GM19239 (cell line): ENCODE results near the gene AFAP1L2.

ENCODE experiments used
- DNase-seq: peaks from one replicate; pipeline ENCODE4 v3.0.0; 2011; ENCODE audit warnings: low spot score; ENCODE audit not compliant: insufficient read length
- FAIRE-seq: peaks from 2 replicates; lab custom pipeline; 2011; peaks lifted over from hg19 to GRCh38; lab: Jason Lieb, UNC

AFAP1L2 gene

GRCh38 chr10:114255227-114255626 lies 149.1 kb downstream of the AFAP1L2 start:
- DNase-seq = no peak

GRCh38 chr10:114252883-114253282 lies 151.4 kb downstream of the AFAP1L2 start:
- DNase-seq (no peak), FAIRE-seq (no peak)

More at GRCh38 chr10:114255227-114255626, 149.1 kb downstream of the AFAP1L2 start:
- no peak for FAIRE-seq

GRCh38 chr10:114252092-114252491 lies 152.2 kb downstream of the AFAP1L2 start:
- DNase-seq (no peak), FAIRE-seq (no peak)

- FAIRE-seq (no peak), DNase-seq (no peak)
Measured at GRCh38 chr10:114250716-114251115, 153.6 kb downstream of the AFAP1L2 start.

DNA sequence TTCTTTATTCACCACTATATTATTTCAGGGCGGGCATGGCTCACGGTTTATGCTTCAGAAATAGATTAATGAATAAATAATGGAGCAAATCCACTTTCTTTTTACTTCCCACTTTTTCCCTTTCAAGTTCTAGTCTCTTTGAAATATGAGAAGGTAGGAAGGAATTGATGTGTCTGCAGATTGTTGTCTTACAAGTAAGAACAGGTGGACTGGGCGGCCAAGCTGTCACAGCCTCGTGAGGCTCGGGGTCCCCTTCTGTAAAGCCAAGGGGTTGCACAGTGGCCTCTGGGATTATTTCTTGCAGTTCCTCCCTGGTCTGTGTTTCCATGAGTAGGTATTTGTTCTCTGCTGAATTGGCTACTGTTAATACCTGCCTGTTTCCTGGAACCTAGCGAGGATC lies 154.1 kb downstream of the AFAP1L2 start:
- DNase-seq (no peak), FAIRE-seq (no peak)

GRCh38 chr10:114246679-114247305 lies 157.5 kb downstream of the AFAP1L2 start:
- DNase-seq (no peak), FAIRE-seq (no peak)

GRCh38 chr10:114245121-114245791 lies 159.0 kb downstream of the AFAP1L2 start:
- FAIRE-seq = no peak
- DNase-seq = no peak
